ENCODE measurements around the gene CGB5.

DNA sequence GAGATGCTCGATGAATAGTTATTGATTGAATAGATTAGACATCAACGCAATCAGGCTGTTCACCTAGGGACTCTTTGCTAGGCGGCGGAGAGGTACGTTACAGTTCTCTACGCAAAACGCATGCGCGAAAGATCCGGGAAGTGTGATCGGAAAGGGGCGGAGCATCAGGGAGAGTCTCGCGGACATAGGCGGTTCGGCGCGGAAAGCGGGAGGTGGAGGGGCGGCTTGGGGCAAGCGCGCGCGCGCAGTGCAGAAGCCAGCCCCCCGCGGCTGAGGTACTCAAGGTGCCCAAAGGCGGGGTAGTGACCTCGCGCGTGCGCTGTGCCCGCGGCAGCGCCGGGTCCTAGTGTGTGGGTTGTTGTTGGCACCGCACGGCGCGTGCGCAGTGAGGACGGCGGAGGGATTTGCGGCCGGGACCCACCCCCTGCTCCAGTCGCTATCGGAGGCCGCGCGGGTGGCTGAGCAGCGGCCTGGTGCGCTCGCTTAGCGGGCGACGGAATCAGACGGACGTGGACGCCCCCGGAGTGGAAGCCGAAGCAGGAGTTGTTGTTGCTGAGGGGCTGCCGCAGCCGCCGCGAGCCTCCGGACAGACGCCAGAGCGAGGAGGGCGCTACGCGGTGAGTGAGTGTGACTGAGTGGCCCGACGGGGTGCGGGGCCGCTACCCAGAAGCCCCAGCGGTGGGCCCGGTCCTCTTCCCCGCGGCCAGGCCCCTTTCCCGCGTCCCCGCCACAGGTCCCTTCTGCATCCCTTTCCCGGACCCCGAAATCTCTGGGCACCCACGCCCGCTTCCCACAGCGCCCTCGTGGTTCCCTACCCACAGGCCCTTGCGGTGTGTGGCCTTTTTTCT, 41.6 kb downstream of the CGB5 start, which contains the start of gene SNRNP70:
- TF ChIP-seq POLR2A (IDR thresholded peaks at IDR 0.05) (peak; percentile 78 to 88), CTCF (IDR thresholded peaks at IDR 0.05) (peak in 3 of 5 experiments; percentile 9 to 61 (median 59))

Data from tibial nerve (tissue), 3 donors.